GM18873 (cell line): ENCODE data around the gene TENM4.

Experiments used
- ATAC-seq: cut with Tn5 transposase; IDR thresholded peaks from one replicate; pipeline ENCODE4 v1.9.1; 2021; ENCODE audit warnings: mild to moderate bottlenecking, moderate library complexity, moderate number of reproducible peaks; ENCODE audit not compliant: unreplicated experiment, low FRiP score

The TENM4 gene

DNA sequence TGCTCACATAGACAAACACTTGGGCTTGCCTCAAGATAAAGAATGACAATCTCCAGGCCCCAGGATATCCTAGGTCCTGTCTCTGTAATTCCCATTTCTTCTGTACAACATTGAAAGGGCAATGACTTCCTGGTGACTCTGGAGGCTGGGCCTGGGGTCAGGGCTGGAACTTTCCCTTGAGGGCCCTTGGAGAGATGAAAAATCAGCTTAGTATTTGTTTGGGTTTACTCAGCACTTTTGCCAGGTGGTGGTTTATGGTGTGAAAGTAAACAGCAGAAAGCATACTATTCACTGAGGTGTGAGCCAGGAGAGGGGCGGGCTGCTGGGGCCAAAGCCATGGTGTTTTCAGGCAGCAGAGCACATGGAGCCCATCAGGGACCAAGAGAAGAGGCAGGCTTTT, 651.5 kb downstream of the TENM4 start:
- ATAC-seq, result no peak

DNA sequence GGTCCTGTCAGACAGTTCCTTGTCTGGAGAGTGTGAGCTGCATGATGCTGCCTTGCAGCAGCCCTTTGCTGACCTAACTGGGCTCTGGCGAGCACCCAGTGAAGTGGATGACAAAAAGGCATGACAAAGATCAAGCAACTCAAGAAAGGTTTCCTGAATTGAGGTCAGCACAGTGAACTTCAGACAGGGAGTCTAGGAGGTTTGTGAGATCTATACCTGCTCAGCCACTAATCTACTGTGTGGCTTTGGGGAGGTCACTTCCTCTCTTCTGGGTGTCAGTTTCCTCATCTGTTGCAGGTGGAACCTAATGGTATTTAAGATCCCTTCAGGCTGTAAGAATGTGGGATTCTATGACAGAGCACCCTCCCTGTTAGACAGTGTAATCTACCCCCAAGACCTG, 652.3 kb downstream of the TENM4 start:
- no peak for ATAC-seq

DNA sequence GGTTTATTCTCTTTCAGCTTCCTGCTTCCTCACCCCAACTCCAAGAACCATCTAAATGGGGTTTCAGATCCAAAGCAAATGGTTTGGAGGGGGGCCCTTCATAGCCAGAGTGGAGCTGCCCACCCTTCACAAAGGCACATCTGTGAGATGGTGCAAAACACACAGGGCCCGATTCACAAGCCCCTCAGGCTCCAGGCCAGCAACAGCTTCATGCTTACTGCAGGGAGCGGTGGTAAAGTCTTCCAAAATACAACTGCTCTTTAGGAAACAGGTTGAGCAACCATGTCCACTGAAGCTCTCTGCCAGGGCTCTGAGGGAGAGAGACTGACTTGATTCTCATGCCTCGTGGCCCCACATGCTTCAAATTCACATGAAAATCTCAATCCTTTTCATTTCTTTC, 653.1 kb downstream of the TENM4 start:
- no peak for ATAC-seq

DNA sequence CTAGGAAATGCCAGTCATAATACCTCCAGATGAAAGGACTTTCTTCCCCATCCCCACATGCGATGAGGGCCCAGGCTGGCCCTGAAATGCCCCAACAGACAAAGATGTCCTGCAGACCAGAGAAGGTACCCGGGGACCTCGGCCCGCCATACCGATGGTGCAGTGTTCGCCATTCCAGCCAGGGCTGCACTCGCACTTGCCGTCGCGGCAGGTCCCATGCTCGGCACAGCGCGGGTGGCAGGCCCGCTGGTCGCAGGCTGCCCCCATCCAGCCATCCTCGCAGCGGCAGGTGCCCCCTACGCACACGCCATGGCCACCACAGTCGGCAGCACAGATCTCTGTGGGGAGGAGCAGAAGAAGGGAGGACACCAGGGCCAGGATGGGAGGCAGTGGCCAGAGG, 654.1 kb downstream of the TENM4 start:
- ATAC-seq, result no peak

DNA sequence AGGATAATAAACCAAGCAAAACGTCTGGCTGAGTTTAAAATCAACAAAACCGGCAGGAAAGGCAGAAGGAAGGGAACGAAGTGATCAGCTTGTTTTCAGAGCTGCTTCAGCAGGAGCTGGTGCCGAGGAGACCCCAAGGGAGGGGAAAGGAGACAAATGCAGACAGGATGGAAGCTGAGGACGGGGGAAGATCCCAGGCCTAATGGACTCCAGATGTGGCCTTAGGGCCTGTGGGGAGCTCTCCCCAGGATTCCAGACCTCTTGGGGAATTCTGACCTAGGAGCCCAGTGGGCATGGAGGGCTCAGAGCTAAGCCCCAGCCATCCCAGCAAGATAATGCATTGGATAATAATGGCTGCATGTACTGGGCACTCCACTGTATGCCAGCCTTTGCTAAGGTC, 654.7 kb downstream of the TENM4 start:
- ATAC-seq, result no peak

DNA sequence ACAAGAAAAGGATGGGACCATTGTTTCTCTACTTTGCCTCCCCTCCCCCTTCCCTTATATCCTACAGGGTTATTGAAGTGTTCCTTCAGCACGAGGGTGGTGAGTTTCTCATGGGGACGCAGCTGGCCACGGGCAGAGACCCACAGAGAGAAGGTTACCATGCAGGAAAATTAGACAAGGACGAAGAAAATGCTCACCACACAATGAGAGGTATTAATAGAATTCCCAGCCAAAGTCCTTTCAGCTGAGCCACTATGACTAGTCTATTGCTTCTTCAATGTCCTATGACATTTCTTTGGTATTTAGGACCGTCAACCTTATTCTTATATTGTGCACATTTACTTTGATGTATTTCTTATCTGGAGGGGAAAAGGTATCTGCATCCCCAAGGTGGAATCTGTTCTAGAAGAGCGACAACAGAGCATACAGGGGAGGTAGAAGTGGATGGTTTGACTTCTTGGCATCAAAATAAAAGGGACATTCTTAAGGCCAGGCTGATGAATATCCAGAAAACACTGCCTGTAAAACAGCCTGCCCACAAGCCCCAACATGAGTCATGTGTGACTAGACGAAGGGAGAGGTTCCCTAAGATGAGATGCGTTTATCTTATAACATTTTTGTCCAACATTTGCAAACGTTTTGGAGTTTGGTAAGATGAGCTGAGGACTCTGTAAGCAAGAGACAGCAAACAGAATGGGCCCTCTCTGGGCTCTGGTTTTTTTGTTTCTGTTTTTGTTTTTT, 656.3 kb downstream of the TENM4 start:
- ATAC-seq, result no peak

DNA sequence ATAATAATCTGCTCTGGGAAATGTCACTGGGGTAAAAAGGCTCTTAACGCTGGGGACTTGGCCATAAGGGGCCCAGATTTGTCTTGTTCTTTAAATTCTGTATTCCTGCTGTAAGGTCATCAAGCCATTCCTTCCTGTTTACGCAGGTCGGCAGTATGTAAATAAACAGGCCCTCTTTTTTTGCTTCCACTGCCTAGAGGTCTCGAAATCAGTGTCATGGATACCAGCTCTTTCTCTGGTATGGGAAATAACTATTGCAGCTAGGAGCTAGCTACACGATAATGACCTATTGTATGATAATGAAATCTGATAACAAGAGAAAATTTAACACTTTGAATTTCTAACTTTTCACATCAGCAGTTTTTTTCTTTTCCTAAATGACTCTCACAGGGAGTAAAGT, 657.0 kb downstream of the TENM4 start:
- ATAC-seq, result no peak

DNA sequence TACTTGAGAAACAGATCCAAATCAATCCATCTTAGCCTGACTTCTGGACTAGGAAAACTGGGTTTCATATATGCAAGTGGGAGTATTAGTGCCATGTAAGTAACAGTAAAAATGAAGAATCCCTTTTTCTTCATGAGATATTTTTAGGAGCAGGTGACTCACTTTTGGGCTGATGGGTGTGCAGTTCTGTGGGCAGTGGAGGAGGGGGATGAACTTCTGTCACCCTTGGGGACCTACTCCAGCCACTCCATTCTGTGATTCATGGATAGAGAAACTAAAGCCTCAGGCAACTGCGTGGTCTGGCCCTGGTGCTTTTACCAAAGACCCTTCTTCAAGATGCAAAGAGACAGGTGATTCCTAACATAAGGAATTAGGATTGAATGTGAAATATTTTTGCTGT, 657.5 kb downstream of the TENM4 start:
- no peak for ATAC-seq

DNA sequence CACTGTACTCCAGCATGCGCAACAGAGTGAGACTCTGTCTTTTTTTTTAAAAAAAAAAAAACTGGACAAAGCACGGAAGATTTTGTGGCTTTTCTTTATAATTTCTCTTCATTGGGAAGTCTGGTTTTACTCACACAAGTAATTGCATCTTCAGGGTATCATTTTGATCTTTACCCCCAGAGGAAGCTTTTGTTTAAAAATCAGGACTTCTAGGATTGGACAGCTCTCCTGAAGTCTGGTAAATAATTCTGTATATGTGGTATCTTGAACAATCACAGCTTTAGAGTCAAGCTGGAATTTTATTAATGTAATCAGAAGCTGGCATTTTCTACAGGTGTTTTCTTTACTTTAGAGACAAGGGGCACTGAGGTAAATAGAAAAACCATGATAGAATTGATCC, 658.1 kb downstream of the TENM4 start:
- no peak for ATAC-seq

DNA sequence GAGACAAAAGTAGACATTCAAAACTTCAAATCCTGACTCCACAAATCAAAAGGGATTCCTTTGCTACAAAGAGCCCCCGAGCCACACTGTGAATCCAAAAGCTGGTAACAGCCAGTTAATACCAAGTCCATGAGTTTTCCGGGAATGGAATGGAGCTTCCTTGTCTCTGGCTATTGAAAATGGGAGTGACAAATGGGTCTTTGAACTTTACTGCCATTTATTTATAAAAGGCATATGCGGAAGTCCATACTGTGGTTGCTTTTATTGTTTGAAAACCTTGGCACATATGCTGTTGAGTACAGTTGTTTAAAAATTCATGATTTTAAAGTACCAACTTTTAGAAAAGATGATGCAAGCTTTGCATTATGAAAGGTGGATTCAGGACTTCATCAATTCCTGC, 659.9 kb downstream of the TENM4 start:
- no peak for ATAC-seq

DNA sequence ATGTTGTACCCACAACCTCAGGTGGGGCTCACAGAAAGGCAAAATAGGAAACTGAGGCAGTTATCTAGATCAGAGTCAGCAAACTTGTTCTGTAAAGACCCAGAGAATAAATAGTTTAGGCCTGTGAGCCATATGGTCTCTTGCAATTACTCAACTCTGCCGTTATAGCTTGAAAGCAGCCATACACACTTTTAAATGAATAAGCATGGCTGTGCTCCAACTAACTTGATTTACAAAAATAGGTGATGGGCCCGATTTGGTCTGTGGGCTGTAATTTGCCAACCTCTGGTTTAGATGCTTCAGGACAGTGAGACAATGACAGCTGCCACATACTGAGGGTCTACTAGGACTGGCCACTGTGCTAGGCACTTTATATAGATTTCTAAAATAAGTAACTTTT, 667.3 kb downstream of the TENM4 start:
- no peak for ATAC-seq

DNA sequence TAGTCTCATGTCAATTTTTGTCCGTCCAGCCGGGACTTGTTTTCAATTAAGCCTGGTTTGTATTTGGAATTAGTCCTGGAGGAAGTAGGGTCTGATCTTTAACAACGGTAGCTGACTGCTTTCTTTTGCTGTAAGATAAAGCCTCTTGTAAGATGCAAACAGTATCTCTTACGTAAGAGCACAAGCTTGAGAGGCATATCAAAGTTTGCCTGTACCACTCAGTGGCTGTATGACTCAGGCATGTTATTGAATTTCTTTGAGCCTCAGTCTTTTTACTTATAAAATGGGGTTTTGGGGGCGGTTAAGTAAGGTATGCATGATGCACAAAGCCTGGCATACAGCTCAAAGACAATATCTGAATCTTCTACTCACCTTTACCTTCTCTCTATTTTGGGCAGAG, 667.8 kb downstream of the TENM4 start:
- ATAC-seq, result no peak

DNA sequence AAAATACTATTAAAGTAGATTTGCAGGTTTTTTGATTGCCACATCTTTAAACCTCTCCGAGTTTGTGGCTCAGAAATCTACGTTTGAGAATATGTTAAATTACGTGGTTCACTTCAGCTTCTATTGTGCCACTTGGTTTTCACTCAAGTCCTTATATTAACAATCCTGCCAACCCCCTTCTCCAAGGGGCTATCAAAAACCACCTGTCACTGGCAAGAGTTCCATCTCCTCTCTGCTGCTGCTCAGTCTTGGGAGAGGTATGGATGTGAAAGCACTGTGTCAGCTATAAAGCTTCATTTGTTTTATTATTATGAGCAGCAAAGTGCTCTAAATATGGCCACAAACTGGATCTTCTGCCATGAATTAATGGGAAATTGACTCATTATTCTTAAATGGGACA, 668.6 kb downstream of the TENM4 start:
- no peak for ATAC-seq

DNA sequence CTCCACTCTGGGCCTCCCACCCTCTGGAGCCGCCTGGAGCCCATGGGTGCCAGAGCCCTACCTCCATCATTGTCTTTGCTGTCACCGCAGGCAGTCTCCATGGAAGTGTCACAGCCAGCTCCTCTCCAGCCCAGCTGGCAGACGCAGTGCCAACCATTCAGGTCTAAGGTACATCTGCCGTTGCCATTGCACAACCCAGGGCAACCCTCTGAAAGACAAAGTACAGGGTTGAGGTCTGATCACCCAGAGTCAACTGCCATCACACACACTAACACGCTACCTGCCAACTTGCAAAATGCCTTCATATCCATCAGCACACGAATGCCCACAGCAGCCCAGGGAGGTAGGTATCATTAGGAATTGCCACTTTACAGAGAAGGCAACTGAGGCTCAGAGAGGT, 669.9 kb downstream of the TENM4 start:
- no peak for ATAC-seq

DNA sequence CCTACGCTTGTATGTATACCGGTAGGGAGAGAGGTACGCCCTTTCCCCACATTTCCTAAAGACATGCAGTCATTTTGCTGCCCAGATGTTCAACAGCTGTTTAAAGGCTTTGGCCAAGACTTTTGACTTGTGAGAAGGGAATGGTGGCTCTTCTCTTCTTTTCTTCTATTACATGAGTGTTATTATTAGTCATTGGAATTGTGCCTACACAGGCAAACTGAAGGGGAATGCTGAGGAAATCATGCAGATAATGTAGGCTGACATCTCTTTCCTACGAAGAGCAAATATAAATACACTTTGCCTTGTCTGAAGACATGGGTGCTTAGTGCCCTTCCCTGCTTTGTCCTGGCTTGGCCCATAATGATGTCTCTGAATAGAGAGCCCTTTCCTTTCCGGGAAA, 671.9 kb downstream of the TENM4 start:
- no peak for ATAC-seq

DNA sequence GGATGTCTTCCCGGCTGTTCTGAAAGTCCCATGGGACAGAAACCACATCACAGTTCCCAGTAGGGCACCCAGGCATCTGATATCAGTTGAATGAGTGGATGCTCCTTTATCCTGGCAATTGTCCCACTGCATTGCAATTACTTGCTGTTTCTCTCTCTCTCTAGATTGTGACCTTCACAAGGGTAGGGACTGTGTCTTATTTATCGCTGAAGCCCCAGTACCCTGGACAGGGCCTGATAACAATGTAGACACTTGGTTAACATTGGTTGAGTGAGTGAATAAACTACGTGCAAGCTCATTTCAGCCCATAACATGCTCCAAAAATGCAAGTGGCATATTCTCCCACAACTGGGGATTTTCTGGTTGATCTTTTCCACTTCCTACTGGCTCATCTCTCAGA, 672.5 kb downstream of the TENM4 start:
- no peak for ATAC-seq

DNA sequence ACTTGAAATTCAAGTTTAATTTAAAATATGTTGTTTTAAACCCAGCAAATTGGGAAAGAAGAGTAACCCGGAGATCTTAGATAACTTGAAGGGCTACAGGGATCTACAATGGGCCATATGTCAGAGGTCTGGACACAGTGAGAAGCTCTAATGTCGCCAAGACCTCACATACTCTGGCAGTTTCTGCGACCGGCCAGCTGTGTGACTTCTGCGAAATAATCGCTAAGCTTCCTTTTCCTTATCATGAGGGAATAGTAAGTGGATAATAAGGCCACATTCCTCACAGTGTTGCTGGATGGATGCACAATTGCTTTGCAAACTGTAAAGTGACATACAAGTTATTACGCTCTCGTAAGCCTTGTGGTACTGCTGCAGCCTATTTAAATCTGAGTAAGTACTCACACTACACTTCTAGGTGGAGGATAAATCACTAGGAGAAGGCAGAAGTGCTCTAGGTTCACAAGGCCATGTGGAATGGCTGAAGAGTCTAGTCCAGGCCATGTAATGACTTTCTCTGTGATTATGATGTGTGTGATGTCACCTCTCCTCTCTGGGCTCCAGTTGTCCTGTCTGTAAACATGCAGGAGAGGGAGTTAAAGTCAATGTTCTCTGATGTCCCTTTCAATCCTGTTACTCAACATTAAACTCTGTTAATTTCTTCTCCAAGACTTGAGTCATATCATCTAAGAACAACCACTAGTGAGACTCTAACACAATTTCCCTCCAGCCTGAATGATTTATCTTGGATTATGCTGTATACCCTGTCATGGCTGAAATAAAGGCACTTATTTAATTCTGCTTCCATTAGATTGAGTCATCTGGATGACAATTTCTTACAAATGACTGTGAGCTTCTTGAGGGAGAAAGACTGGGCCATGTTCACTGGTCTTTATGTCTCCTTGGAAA, 673.5 kb downstream of the TENM4 start:
- no peak for ATAC-seq

DNA sequence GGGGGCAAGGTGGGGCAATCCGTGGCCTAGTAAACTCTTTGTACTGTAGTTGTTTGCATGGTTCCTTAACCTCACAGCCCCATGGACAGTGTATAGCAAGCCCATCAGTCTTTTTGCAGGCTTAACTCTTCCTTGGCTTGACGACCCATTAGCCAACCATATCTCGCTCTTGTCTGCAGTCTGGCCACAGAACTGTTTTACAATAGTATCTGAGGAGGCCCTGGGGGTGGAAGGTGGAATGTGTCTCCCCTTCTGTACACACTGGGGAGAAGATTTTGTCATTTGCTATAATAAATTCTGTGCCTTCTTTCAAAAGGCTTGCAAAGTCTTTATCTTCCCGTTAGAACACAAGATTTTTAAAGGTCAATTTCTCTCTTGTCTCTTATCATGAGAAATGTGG, 675.9 kb downstream of the TENM4 start:
- no peak for ATAC-seq

DNA sequence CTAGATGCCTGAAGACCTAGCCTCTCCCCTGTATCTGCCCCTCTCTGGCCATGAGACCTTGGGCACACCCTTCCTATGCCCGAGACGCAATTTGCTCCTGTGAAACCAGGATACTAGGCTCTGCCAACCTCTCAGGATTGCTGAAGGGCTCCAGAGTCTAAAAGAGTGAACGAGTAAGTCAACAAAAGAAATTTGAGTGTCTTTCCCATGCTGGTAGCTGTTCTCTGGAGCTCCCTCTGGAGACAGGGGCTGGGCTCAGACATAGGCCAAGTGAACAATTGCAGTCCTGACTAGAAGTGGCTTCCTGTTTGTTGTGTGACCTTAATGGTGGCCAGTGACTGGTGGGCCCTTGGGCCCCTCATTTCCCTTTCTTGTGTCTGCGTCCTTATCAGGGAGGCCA, 677.2 kb downstream of the TENM4 start:
- no peak for ATAC-seq

DNA sequence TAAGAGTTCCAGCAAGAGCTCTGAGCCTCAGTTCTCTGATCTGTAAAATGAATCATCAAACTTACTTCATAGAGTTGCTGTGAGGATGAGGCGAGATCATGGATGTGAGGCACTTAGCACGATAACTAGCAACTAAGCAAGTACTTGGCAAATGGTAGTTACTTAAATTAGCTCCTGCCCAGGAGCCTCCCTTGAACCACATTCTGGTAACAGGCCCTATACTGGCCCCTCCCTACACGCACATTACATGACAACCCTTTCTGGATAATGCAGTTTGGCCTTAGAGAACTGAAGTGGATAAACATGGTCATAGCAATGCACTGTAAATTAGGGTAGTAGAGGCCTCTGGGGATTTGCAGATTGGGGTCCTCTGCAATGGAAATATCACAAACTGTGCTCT, 678.7 kb downstream of the TENM4 start:
- no peak for ATAC-seq

DNA sequence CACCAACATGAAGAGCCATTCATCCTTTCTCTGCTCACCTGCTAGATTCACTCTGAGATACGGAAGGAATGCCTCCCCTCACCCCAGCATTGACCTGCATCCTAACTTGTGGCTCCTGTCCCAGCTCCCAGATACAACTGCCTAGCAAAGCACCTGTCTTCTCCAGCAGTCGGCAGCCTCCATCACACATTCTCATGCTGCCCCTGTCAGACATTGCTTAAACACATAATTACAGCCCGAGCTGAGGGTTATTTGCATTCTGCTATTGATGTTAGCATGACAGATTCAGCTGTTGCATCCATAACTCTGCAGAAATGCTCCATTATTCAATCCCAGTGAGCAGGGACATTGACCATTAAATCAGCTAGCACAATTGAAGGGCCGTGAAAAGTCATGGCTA, 681.8 kb downstream of the TENM4 start:
- no peak for ATAC-seq

DNA sequence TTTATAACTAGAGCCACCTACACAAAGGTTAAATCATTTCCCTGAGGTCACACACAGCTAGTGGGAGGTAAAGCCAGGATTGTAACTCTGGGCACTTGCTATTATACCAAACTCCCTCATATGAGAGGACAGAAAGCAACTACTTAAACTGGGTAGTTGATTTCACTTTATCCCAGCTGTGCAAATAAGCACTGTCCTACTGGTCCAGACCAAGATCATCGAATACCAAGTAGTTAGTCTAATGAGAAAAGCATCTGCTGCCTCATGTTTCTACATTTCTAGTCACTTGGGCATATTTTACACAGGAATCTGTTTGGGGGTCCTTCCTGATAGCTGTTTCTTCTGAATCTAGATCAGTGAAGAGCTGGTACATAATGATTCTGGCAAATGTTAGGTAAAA, 687.5 kb downstream of the TENM4 start:
- no peak for ATAC-seq
